Upper lobe of left lung (tissue), 4 donors: Measurements from ENCODE around the gene LCP1.

Experiments
- EP300 ChIP-seq, 4 donors: sonication (generic); formaldehyde crosslinking; IDR thresholded peaks; one replicate each; pipeline ENCODE4 v1.5.1; 2017; ENCODE audit warnings: antibody characterized with exemption in 4 of 4, control low read depth in 2 of 4
- TF ChIP-seq, protein P1 (sequence below), 6 experiments: fragments of 450-650 bp in 4 of 6; fragments of 200-600 bp in 2 of 6; sonication (generic) in 2 of 6; IDR thresholded peaks; one replicate each; pipeline ENCODE4 v1.5.1; 2016 to 2019; ENCODE audit warnings: antibody characterized with exemption in 6 of 6

- TF ChIP-seq, protein P1, sequence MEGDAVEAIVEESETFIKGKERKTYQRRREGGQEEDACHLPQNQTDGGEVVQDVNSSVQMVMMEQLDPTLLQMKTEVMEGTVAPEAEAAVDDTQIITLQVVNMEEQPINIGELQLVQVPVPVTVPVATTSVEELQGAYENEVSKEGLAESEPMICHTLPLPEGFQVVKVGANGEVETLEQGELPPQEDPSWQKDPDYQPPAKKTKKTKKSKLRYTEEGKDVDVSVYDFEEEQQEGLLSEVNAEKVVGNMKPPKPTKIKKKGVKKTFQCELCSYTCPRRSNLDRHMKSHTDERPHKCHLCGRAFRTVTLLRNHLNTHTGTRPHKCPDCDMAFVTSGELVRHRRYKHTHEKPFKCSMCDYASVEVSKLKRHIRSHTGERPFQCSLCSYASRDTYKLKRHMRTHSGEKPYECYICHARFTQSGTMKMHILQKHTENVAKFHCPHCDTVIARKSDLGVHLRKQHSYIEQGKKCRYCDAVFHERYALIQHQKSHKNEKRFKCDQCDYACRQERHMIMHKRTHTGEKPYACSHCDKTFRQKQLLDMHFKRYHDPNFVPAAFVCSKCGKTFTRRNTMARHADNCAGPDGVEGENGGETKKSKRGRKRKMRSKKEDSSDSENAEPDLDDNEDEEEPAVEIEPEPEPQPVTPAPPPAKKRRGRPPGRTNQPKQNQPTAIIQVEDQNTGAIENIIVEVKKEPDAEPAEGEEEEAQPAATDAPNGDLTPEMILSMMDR (IDR thresholded peaks at IDR 0.05), result no peak
- no peak for TF ChIP-seq EP300 (IDR thresholded peaks at IDR 0.05)
Observed at GRCh38 chr13:46142776-46143175, 39.2 kb downstream of the LCP1 start.
